ENCODE results near the gene UPF1. TPM values are rescaled to one million over a fixed set of nuclear protein-coding genes. Genes with fewer than 3 reads are reported as not detected.

The UPF1 gene
- total and polyA plus RNA-seq, 4 donors, result 48.3 to 89.2 (median 64.5) TPM

- Histone ChIP-seq H3K9me3 (ENCODE audit: control insufficient read depth in 4 of 4, insufficient read depth in 3 of 4, low read length in 3 of 4) (no peaks in the 10 kb centered on the region), H3K27ac (ENCODE audit: low read depth in 1 of 2, low read length in 1 of 2) (no peak overlapping the region), H3K9ac (ENCODE audit: insufficient read depth in 1 of 2, low read length in 2 of 2) (no peak overlapping the region), H3K36me3 (ENCODE audit: control insufficient read depth in 4 of 4, insufficient read depth in 4 of 4, low read length in 4 of 4) (peaks cover 9 to 84% (median 58%) of the 10 kb centered on the region in 4 donors), H3K27me3 (ENCODE audit: control insufficient read depth in 3 of 3, insufficient read depth in 3 of 3, low read length in 2 of 3) (no peaks in the 10 kb centered on the region), H3K4me3 (no peak overlapping the region), H3K4me1 (ENCODE audit: control insufficient read depth in 5 of 5, insufficient read depth in 5 of 5, low read length in 5 of 5) (peaks cover 0 to 11% (median 0%) of the 10 kb centered on the region in 5 donors)
- DNase-seq (no peak), ATAC-seq (ENCODE audit: insufficient read depth, low FRiP score) (no peak)
- WGBS, 2 donors, result 91 to 93% methylated on average over 33 of the region's 33 CpGs
- TF ChIP-seq CTCF (IDR thresholded peaks at IDR 0.05; ENCODE audit: control extremely low read depth, extremely low read depth), result no peak
Observed at GRCh38 chr19:18862976-18863842, 31.4 kb downstream of the UPF1 start.

DNA sequence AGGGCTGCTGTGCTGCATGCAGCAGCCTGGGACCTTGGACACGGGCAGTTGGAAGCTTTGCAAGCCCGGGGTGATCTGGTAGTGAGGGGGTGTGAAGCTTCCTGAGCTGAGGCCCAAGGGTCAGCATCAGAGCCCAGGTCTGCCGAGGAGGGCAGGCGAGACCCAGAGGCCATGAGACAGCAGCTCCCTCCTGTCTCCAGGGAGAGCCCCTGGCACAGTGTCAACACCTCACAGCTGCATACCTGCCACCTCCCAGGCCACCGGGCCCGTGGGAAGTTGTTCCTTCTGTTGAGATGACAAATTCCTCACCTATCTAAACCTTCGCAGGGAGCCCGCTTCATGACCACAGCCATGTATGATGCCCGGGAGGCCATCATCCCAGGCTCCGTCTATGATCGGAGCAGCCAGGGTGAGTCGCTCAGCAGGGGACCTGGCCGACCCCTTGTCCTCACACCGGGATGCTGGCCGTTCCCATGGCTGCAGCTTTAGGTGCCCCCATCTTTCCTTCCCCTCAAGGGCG, 32.1 kb downstream of the UPF1 start:
- WGBS, 2 donors, result 79 to 92% methylated on average over 16 of the region's 16 CpGs
- H3K9ac ChIP-seq (ENCODE audit: insufficient read depth in 1 of 2, low read length in 2 of 2), result no peak overlapping the region
- peaks cover 6 to 82% (median 52%) of the 10 kb centered on the region in 4 donors for H3K36me3 ChIP-seq (ENCODE audit: control insufficient read depth in 4 of 4, insufficient read depth in 4 of 4, low read length in 4 of 4)
- no peak overlapping the region for H3K27ac ChIP-seq (ENCODE audit: low read depth in 1 of 2, low read length in 1 of 2)
- H3K4me1 ChIP-seq (ENCODE audit: control insufficient read depth in 5 of 5, insufficient read depth in 5 of 5, low read length in 5 of 5), result peaks cover 0 to 11% (median 0%) of the 10 kb centered on the region in 5 donors
- DNase-seq (no peak), ATAC-seq (ENCODE audit: insufficient read depth, low FRiP score) (no peak)
- no peak for TF ChIP-seq CTCF (IDR thresholded peaks at IDR 0.05; ENCODE audit: control extremely low read depth, extremely low read depth)
- no peaks in the 10 kb centered on the region for H3K27me3 ChIP-seq (ENCODE audit: control insufficient read depth in 3 of 3, insufficient read depth in 3 of 3, low read length in 2 of 3)
- no peak overlapping the region for H3K4me3 ChIP-seq
- H3K9me3 ChIP-seq (ENCODE audit: control insufficient read depth in 4 of 4, insufficient read depth in 3 of 4, low read length in 3 of 4), result no peaks in the 10 kb centered on the region

DNA sequence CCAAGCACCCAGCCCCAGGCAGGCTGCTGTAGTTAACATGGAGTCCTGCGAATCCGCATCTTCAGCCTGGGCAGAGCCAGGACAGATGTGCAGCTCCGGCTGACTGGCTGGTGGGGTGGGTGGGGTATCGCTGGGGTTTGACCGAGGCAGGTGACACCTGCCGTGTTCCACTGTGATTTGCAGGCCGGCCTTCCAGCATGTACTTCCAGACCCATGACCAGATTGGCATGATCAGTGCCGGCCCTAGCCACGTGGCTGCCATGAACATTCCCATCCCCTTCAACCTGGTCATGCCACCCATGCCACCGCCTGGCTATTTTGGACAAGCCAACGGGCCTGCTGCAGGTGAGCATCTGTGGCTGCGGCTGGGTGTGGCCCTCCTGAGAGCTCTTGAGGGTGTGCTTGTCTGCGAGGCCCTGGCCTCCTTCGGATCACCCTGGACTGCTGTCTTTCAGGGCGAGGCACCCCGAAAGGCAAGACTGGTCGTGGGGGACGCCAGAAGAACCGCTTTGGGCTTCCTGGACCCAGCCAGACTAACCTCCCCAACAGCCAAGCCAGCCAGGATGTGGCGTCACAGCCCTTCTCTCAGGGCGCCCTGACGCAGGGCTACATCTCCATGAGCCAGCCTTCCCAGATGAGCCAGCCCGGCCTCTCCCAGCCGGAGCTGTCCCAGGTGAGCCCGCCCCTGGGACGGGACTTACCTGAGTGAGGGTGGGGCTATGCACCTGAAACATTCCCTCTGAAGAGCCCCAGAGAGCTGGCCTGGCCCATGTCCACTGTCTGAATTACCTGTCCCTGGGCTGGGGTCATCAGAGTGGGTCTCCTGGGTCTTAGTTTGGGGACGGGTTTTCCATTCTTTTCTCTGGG, 33.6 kb downstream of the UPF1 start:
- peaks cover 6 to 68% (median 41%) of the 10 kb centered on the region in 4 donors for H3K36me3 ChIP-seq (ENCODE audit: control insufficient read depth in 4 of 4, insufficient read depth in 4 of 4, low read length in 4 of 4)
- H3K9ac ChIP-seq (ENCODE audit: insufficient read depth in 1 of 2, low read length in 2 of 2), result no peak overlapping the region
- no peak overlapping the region for H3K27ac ChIP-seq (ENCODE audit: low read depth in 1 of 2, low read length in 1 of 2)
- no peaks in the 10 kb centered on the region for H3K9me3 ChIP-seq (ENCODE audit: control insufficient read depth in 4 of 4, insufficient read depth in 3 of 4, low read length in 3 of 4)
- 86 to 91% methylated on average over 22 to 27 of the region's 27 CpGs for WGBS, 2 donors
- DNase-seq (no peak), ATAC-seq (ENCODE audit: insufficient read depth, low FRiP score) (no peak)
- no peak overlapping the region for H3K4me3 ChIP-seq
- no peak for TF ChIP-seq CTCF (IDR thresholded peaks at IDR 0.05; ENCODE audit: control extremely low read depth, extremely low read depth)
- H3K4me1 ChIP-seq (ENCODE audit: control insufficient read depth in 5 of 5, insufficient read depth in 5 of 5, low read length in 5 of 5), result peaks cover 0 to 9% (median 3%) of the 10 kb centered on the region in 5 donors
- H3K27me3 ChIP-seq (ENCODE audit: control insufficient read depth in 3 of 3, insufficient read depth in 3 of 3, low read length in 2 of 3), result peaks cover 0 to 9% (median 0%) of the 10 kb centered on the region in 3 donors
